Measurements from ENCODE around the gene MVD.
A peak's percentile ranks its signal among the peaks of the same experiment; 100 is the strongest.

Gene MVD

DNA sequence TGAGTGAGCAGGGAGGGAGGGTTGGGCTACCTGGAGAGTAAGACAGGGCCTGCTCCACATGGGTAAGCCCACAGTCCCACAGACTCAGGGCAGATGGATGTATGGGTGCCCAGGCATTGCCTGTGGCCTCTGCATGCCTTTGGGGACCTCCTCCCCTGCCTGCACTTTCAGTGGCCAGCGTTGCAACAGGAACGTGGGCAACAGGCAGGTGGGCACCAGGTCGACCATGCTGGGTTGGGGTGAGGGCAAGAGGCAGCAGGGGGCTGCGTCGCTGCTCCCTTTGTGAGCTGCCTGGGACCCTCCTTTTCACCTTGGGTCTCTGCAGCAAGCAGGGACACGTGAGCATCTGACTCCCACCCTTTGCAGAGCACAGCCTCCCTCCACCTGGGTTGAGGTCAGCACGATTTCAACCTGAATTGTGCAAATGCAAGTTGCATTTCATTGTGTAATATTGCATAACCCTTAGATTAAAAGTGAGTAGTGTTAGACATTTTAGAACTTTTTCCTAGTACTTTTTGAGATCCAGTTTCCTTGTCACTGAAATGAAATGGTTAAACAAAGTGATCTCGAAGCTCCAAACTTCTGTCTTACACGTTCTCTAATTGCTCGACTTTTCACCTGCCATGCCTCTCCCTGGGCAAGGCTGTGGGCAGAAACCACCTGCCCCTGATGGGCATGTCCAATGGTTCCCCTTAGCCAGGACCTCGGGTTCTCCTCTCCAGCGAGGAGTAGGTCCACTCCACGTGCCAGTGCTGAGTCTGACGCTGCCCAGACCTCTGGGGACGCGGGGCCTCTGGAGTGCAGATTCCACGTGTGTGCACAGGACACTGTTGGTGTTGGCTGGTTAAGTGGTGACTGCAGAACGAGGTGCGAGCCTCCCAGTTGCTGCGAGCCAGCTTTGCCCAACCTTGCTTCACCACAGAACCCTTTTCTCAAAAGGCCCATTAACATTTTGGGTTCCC lies 57.4 kb downstream of the MVD start:
- H3K27me3 ChIP-seq, result no peaks in the 10 kb centered on the region
- no peak overlapping the region for H3K9ac ChIP-seq
- no peak overlapping the region for H3K4me3 ChIP-seq
- TF ChIP-seq Cebpa-rat (IDR thresholded peaks at IDR 0.05), result no peak
- peak overlapping the region; percentile 7; the same call in 1 of the 2 replicates for H3K4me2 ChIP-seq
- H3K36me3 ChIP-seq, result peaks cover 92% of the 10 kb centered on the region
- H3K9me3 ChIP-seq, result no peaks in the 10 kb centered on the region
- H4K20me1 ChIP-seq, result peaks cover 64% of the 10 kb centered on the region
- H3K27ac ChIP-seq, result peak overlapping the region; percentile 5; the same call in 1 of the 2 replicates
- H3K4me1 ChIP-seq, result peaks cover 61% of the 10 kb centered on the region

DNA sequence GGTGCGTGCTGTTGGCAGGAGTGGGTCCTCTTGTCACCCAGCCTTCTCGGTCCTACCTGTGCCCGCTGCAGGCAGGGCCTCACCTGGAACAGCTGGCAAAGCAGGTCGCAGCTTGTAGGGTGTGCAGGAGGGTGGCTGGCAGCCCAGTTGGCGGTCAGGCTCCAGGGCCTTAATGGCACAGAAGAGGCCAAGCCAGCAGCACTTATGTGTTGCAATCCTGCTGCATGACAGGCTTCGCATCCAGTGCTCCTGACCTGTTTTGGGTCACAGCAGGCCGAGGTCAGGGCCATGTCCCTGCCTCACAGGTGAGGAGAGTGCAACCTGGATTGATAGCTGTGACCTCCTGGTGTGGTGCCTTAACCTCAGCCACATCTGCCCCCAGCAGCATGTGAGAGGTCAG lies 60.8 kb downstream of the MVD start:
- H4K20me1 ChIP-seq, result peaks cover 64% of the 10 kb centered on the region
- peaks cover 76% of the 10 kb centered on the region for H3K4me1 ChIP-seq
- H3K4me3 ChIP-seq, result no peak overlapping the region
- H3K4me2 ChIP-seq, result peak overlapping the region; percentile 86
- no peak overlapping the region for H3K9ac ChIP-seq
- TF ChIP-seq Cebpa-rat (IDR thresholded peaks at IDR 0.05), result no peak
- H3K27ac ChIP-seq, result peak overlapping the region; percentile 79; the same call in 1 of the 2 replicates
- no peaks in the 10 kb centered on the region for H3K9me3 ChIP-seq
- no peaks in the 10 kb centered on the region for H3K27me3 ChIP-seq
- H3K36me3 ChIP-seq, result peaks cover 74% of the 10 kb centered on the region
